Liver (tissue), 3 donors: ENCODE data around the gene CLIC3.

Experiments
- TAF1 ChIP-seq: conservative IDR thresholded peaks from 2 replicates; pipeline ENCODE4 v1.6.1; 2016; ENCODE audit warnings: antibody characterized with exemption, mild to moderate bottlenecking
- YY1 ChIP-seq: IDR thresholded peaks from 2 replicates; pipeline ENCODE4 v1.6.1; 2016; ENCODE audit warnings: antibody characterized with exemption, mild to moderate bottlenecking
- TF ChIP-seq, protein P1 (sequence below): IDR thresholded peaks from 2 replicates; pipeline ENCODE4 v1.6.1; 2016; ENCODE audit warnings: antibody characterized with exemption
- TF ChIP-seq, protein P2 (sequence below): fragments of 150-350 bp; IDR thresholded peaks from 2 replicates; pipeline ENCODE4 v1.5.1; 2017; ENCODE audit warnings: improper control_type of control experiment, low read depth, low read length; ENCODE audit not compliant: missing input control
- TF ChIP-seq, protein P3 (sequence below): IDR thresholded peaks from 2 replicates; pipeline ENCODE4 v1.6.1; 2016; ENCODE audit warnings: antibody characterized with exemption
- TF ChIP-seq, protein P4 (sequence below): IDR thresholded peaks from 2 replicates; pipeline ENCODE4 v1.6.1; 2016; ENCODE audit warnings: antibody characterized with exemption, mild to moderate bottlenecking
- donor health status: healthy.
- donor health status: healthy.

DNA sequence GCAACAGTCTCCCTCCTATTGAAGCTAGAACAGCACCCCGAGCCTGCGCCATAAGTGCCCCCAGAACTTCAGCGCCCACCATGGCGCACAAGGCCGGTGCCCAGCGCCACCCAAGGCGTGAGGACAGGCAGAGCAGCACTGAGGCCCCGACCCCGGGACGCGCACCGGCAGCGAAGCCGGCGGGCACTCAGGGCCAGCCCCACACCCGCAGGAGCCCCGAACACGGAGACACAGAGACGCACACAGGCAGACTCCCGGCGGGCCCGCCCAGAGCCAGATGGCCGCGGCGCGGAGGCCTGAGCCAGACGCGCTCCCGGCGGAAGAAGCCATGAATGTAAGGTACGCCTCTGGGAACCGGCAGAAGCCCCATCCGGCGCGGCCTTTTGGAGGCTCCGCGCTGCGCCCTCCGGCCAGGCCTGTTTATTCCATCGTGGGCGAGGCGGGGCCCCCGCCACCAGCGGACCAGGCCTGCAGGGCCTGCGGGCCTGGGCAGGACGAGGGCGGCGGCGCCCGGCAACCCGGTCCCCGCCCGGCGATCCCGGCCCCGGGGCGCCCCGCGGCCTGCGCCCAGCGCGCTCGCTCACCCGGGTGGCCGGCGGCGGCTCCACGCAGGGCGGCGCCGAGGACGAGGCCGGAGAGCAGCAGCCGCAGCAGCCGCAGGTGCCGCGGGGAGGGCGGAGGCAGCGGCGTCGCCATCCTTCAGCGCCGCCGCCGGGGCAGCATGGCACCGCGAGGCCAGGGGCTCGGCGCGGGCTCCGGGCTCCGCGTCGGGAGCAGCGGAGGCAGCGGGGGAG lies 49.1 kb upstream of the CLIC3 start:
- TF ChIP-seq YY1 (no peak), TAF1 (no peak)
- TF ChIP-seq, protein P1, sequence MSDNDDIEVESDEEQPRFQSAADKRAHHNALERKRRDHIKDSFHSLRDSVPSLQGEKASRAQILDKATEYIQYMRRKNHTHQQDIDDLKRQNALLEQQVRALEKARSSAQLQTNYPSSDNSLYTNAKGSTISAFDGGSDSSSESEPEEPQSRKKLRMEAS: no peak
- TF ChIP-seq, protein P2, sequence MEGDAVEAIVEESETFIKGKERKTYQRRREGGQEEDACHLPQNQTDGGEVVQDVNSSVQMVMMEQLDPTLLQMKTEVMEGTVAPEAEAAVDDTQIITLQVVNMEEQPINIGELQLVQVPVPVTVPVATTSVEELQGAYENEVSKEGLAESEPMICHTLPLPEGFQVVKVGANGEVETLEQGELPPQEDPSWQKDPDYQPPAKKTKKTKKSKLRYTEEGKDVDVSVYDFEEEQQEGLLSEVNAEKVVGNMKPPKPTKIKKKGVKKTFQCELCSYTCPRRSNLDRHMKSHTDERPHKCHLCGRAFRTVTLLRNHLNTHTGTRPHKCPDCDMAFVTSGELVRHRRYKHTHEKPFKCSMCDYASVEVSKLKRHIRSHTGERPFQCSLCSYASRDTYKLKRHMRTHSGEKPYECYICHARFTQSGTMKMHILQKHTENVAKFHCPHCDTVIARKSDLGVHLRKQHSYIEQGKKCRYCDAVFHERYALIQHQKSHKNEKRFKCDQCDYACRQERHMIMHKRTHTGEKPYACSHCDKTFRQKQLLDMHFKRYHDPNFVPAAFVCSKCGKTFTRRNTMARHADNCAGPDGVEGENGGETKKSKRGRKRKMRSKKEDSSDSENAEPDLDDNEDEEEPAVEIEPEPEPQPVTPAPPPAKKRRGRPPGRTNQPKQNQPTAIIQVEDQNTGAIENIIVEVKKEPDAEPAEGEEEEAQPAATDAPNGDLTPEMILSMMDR: no peak
- TF ChIP-seq, protein P3, sequence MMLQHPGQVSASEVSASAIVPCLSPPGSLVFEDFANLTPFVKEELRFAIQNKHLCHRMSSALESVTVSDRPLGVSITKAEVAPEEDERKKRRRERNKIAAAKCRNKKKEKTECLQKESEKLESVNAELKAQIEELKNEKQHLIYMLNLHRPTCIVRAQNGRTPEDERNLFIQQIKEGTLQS: no peak
- TF ChIP-seq, protein P4, sequence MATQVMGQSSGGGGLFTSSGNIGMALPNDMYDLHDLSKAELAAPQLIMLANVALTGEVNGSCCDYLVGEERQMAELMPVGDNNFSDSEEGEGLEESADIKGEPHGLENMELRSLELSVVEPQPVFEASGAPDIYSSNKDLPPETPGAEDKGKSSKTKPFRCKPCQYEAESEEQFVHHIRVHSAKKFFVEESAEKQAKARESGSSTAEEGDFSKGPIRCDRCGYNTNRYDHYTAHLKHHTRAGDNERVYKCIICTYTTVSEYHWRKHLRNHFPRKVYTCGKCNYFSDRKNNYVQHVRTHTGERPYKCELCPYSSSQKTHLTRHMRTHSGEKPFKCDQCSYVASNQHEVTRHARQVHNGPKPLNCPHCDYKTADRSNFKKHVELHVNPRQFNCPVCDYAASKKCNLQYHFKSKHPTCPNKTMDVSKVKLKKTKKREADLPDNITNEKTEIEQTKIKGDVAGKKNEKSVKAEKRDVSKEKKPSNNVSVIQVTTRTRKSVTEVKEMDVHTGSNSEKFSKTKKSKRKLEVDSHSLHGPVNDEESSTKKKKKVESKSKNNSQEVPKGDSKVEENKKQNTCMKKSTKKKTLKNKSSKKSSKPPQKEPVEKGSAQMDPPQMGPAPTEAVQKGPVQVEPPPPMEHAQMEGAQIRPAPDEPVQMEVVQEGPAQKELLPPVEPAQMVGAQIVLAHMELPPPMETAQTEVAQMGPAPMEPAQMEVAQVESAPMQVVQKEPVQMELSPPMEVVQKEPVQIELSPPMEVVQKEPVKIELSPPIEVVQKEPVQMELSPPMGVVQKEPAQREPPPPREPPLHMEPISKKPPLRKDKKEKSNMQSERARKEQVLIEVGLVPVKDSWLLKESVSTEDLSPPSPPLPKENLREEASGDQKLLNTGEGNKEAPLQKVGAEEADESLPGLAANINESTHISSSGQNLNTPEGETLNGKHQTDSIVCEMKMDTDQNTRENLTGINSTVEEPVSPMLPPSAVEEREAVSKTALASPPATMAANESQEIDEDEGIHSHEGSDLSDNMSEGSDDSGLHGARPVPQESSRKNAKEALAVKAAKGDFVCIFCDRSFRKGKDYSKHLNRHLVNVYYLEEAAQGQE: no peak
